Erythroblast (primary cell): ENCODE results near the gene PHACTR3.

Source experiments
- GATA1 ChIP-seq: IDR thresholded peaks from 2 replicates; pipeline ENCODE4 v1.6.1; 2011; ENCODE audit warnings: low read depth, mild to moderate bottlenecking, control low read depth, low read length, moderate library complexity
- POLR2A ChIP-seq: IDR thresholded peaks from 2 replicates; pipeline ENCODE4 v1.6.1; 2011; ENCODE audit warnings: mild to moderate bottlenecking, low read length

DNA sequence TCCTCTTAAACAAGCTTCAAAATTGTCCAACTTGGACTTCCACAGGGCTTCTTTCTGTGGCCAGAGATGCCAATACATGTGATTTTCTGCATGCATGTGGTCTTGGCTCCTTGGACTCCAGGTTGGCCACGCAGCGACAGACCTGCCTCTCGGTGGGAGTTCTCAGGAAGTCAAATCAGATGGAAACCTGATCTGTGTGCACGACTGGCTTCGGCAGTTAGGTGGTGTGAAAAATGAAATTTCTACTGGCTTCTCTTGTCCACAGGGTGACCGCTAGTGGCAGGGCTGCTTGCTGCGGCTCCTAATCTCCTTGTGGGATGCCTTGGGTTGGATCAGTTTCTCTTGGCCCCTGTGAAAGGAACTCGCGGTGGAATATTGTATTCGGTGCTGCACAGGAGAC lies 57.3 kb downstream of the PHACTR3 start:
- TF ChIP-seq POLR2A (no peak), GATA1 (no peak)
